Panc1 (cell line): ENCODE measurements around the gene CACNB1. TPM values are rescaled to one million over a fixed set of nuclear protein-coding genes. Genes with fewer than 3 reads are reported as not detected.

Experiments used
- ATAC-seq: fragments of 200-7000 bp; cut with Tn5 transposase; 2 replicates; pipeline ENCODE4 v1.9.1; 2020; ENCODE audit warnings: mild to moderate bottlenecking, moderate library complexity
- BruUV-seq: library from RNA; stranded (reverse); fragments of 400-500 nt; replicated peaks from 2 replicates; lab custom pipeline; 2021; lab: Mats Ljungman, UMichigan
- CTCF ChIA-PET: fragments of 300-600 bp; sonication (Branson Sonifier 250); formaldehyde crosslinking; loops from one replicate; lab custom pipeline; 2022; ENCODE audit warnings: antibody characterized with exemption; lab: Charles Lee
- POLR2A ChIA-PET: fragments of 300-600 bp; sonication (Branson Sonifier 250); formaldehyde crosslinking; loops from one replicate; lab custom pipeline; 2022; ENCODE audit warnings: antibody characterized with exemption; lab: Charles Lee
- DNase-seq: peaks from one replicate; pipeline ENCODE4 v3.0.0-alpha.2; 2010; ENCODE audit warnings: low read depth, low spot score
- H3K27ac ChIP-seq: 2 replicates; pipeline ENCODE4 v1.5.1; 2011; ENCODE audit warnings: mild to moderate bottlenecking, low read length, inconsistent platforms
- H3K27me3 ChIP-seq: fragments of 200-500 bp; sonication (Bioruptor generic); 2 replicates; pipeline ENCODE4 v1.6.0; 2014; ENCODE audit warnings: low read length, inconsistent platforms; ENCODE audit not compliant: control insufficient read depth, insufficient read depth
- H3K36me3 ChIP-seq: fragments of 200-500 bp; sonication (Bioruptor generic); 2 replicates; pipeline ENCODE4 v1.5.1; 2014; ENCODE audit warnings: inconsistent platforms, mild to moderate bottlenecking, low read length, moderate library complexity; ENCODE audit not compliant: control insufficient read depth, insufficient read depth
- H3K4me1 ChIP-seq: 2 replicates; pipeline ENCODE4 v1.5.1; 2011; ENCODE audit warnings: inconsistent platforms, mild to moderate bottlenecking, low read length, moderate library complexity; ENCODE audit not compliant: control insufficient read depth, insufficient read depth
- H3K4me3 ChIP-seq, 2 experiments: 2 replicates each; pipeline ENCODE4 v1.5.1; 2011 to 2012; ENCODE audit warnings: low read depth in 2 of 2, low read length in 2 of 2, mild to moderate bottlenecking in 2 of 2, inconsistent platforms in 1 of 2, moderate library complexity in 1 of 2
- H3K9me3 ChIP-seq: fragments of 200-500 bp; sonication (Bioruptor generic); 2 replicates; pipeline ENCODE4 v1.5.1; 2014; ENCODE audit warnings: low read depth, mild to moderate bottlenecking, inconsistent platforms, low read length, moderate library complexity; ENCODE audit not compliant: control insufficient read depth, insufficient read depth
- CTCF ChIP-seq: fragments of 450-650 bp; IDR thresholded peaks from 2 replicates; pipeline ENCODE4 v1.5.1; 2017; ENCODE audit warnings: mild to moderate bottlenecking
- POLR2AphosphoS5 ChIP-seq: IDR thresholded peaks from 2 replicates; pipeline ENCODE4 v1.6.1; 2012; ENCODE audit warnings: mild to moderate bottlenecking, low read depth, low read length, moderate library complexity
- REST ChIP-seq, 2 experiments: IDR thresholded peaks; 2 replicates each; pipeline ENCODE4 v1.6.1; 2011 to 2012; ENCODE audit warnings: low read depth in 2 of 2, control low read depth in 1 of 2, low read length in 1 of 2, mild to moderate bottlenecking in 1 of 2, moderate library complexity in 1 of 2; ENCODE audit not compliant: insufficient read depth in 1 of 2
- SIN3A ChIP-seq: IDR thresholded peaks from 2 replicates; pipeline ENCODE4 v1.6.1; 2012; ENCODE audit warnings: low read depth, mild to moderate bottlenecking, low read length, moderate library complexity, borderline replicate concordance; ENCODE audit not compliant: insufficient read depth
- TCF7L2 ChIP-seq: IDR thresholded peaks from 2 replicates; pipeline ENCODE4 v1.6.1; 2011; ENCODE audit warnings: mild to moderate bottlenecking, low read depth, low read length, inconsistent platforms
- in situ Hi-C: cut with HindIII; loops from 2 replicates; pipeline ENCODE4 v1.10.0; 2016; ENCODE audit warnings: low sequenced_read_pairs, low pct_unique_long_range_greater_than_20kb
- intact Hi-C: fragments of 100-400 bp; cut with micrococcal nuclease; formaldehyde crosslinking; loops from one replicate; pipeline ENCODE4 v1.10.0; 2022; ENCODE audit not compliant: unreplicated experiment
- total RNA-seq: library from RNA; stranded (reverse); gene quantifications from one replicate; pipeline ENCODE4 v1.2.1, GENCODE V29; 2021; ENCODE audit not compliant: unreplicated experiment

The CACNB1 gene
- total RNA-seq, 1 experiment from 2014 or later = 14.9 TPM

- POLR2A ChIA-PET = interaction anchor here (0.6 kb wide), 1 partner anchor 91 kb away, joined by 4 read pairs; no protein-coding TSS in a partner anchor
- intact Hi-C loops = loop anchor here (5.0 to 10.0 kb wide), 2 partner anchors 77 to 170 kb away; no protein-coding TSS in a partner anchor
- Histone ChIP-seq H3K27ac (no peak overlapping the region), H3K27me3 (no peaks in the 10 kb centered on the region), H3K36me3 (no peaks in the 10 kb centered on the region), H3K4me1 (peaks cover 5% of the 10 kb centered on the region; the same call in 1 of the 2 replicates), H3K4me3 (peak overlapping the region; percentile 84 to 92), H3K9me3 (no peaks in the 10 kb centered on the region)
- DNase-seq (no peak), ATAC-seq (no peak)
- CTCF ChIA-PET = interaction anchor here (0.6 to 4.2 kb wide), 6 partner anchors 13 to 483 kb away, joined by 3 to 47 read pairs (median 8); no protein-coding TSS in a partner anchor
- in situ Hi-C loops = no loop called here
- no TSS peak for BruUV-seq
- no peak for TF ChIP-seq POLR2AphosphoS5
- no peak for TF ChIP-seq REST (IDR thresholded peaks at IDR 0.05; ENCODE audit: insufficient read depth in 1 of 2, low read depth in 2 of 2, low read length in 1 of 2)
- TF ChIP-seq CTCF = no peak
- no peak for TF ChIP-seq SIN3A
- TF ChIP-seq TCF7L2 = no peak
Measured at GRCh38 chr17:39151943-39152818, 45.3 kb downstream of the CACNB1 start.

GRCh38 chr17:39151150-39151942 is 46.1 kb downstream of the CACNB1 start, which contains the start of gene PLXDC1:
Gene PLXDC1 (minus strand): TSS chr17:39151637. CDS start chr17:39151437, 200 bp downstream.
- Histone ChIP-seq H3K4me3 (peak within 1 kb of the TSS; percentile 84 to 92), H3K36me3 (no peaks in the 10 kb centered on the region), H3K4me1 (peaks cover 5% of the 10 kb centered on the region; the same call in 1 of the 2 replicates), H3K27me3 (no peaks in the 10 kb centered on the region), H3K27ac (no peak within 1 kb of the TSS), H3K9me3 (no peaks in the 10 kb centered on the region)
- in situ Hi-C loops = no loop called here
- no peak for DNase-seq
- intact Hi-C loops = loop anchor here (5.0 to 10.0 kb wide), 2 partner anchors 77 to 169 kb away; no protein-coding TSS in a partner anchor
- TF ChIP-seq CTCF (no peak), SIN3A (no peak), TCF7L2 (no peak), REST (IDR thresholded peaks at IDR 0.05; ENCODE audit: insufficient read depth in 1 of 2, low read depth in 2 of 2, low read length in 1 of 2) (no peak), POLR2AphosphoS5 (no peak)
- CTCF ChIA-PET = interaction anchor here (0.6 to 4.2 kb wide), 2 partner anchors 29 to 168 kb away, joined by 4 to 47 read pairs; no protein-coding TSS in a partner anchor
- no peak for ATAC-seq
- BruUV-seq = no TSS peak
- POLR2A ChIA-PET = interaction anchor here (0.6 kb wide), 3 partner anchors 48 to 181 kb away, joined by 4 read pairs; no protein-coding TSS in a partner anchor
